ENCODE data around the gene MRPL20.

GRCh38 chr1:1400576-1401456 is 6.3 kb downstream of the MRPL20 start:
- TF ChIP-seq CTCF (IDR thresholded peaks at IDR 0.05; ENCODE audit: poor library complexity, severe bottlenecking), result no peak
- TF ChIP-seq, protein P1, sequence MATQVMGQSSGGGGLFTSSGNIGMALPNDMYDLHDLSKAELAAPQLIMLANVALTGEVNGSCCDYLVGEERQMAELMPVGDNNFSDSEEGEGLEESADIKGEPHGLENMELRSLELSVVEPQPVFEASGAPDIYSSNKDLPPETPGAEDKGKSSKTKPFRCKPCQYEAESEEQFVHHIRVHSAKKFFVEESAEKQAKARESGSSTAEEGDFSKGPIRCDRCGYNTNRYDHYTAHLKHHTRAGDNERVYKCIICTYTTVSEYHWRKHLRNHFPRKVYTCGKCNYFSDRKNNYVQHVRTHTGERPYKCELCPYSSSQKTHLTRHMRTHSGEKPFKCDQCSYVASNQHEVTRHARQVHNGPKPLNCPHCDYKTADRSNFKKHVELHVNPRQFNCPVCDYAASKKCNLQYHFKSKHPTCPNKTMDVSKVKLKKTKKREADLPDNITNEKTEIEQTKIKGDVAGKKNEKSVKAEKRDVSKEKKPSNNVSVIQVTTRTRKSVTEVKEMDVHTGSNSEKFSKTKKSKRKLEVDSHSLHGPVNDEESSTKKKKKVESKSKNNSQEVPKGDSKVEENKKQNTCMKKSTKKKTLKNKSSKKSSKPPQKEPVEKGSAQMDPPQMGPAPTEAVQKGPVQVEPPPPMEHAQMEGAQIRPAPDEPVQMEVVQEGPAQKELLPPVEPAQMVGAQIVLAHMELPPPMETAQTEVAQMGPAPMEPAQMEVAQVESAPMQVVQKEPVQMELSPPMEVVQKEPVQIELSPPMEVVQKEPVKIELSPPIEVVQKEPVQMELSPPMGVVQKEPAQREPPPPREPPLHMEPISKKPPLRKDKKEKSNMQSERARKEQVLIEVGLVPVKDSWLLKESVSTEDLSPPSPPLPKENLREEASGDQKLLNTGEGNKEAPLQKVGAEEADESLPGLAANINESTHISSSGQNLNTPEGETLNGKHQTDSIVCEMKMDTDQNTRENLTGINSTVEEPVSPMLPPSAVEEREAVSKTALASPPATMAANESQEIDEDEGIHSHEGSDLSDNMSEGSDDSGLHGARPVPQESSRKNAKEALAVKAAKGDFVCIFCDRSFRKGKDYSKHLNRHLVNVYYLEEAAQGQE (IDR thresholded peaks at IDR 0.05; ENCODE audit: borderline replicate concordance), result no peak
- no peak for TF ChIP-seq POLR2AphosphoS5 (IDR thresholded peaks at IDR 0.05)
- TF ChIP-seq MXI1 (conservative IDR thresholded peaks at IDR 0.05; ENCODE audit: poor library complexity, severe bottlenecking), result no peak
- no peak for TF ChIP-seq SMC3 (conservative IDR thresholded peaks at IDR 0.05; ENCODE audit: poor library complexity)
- TF ChIP-seq EP300 (conservative IDR thresholded peaks at IDR 0.05; ENCODE audit: poor library complexity, severe bottlenecking), result no peak
- no peak for TF ChIP-seq EZH2 (IDR thresholded peaks at IDR 0.05; ENCODE audit: borderline replicate concordance, insufficient read depth, low read length, poor library complexity, severe bottlenecking)

Measured in neural cell (in vitro differentiated cells).